DMS114 treated with DMSO at 0.1 percent for 48 hours (cell line): ENCODE data around the gene MSLN.
"Not testable (repeated sequence)": the region's sequence is repeated elsewhere in the genome, so short reads cannot be mapped to it uniquely, and the experiment has no call there.

Experiments used
- DNase-seq: peaks from one replicate; lab custom pipeline; 2025; ENCODE audit not compliant: unreplicated experiment; lab: John Stamatoyannopoulos, UW

MSLN gene

GRCh38 chr16:772959-773358 is 12.4 kb downstream of the MSLN start:
- DNase-seq, result no peak

GRCh38 chr16:774086-775001 is 13.8 kb downstream of the MSLN start:
- DNase-seq, result no peak

- no peak for DNase-seq
Observed at GRCh38 chr16:775236-775796, 14.8 kb downstream of the MSLN start.

- not testable (repeated sequence) for DNase-seq
Observed at GRCh38 chr16:776298-776697, 15.8 kb downstream of the MSLN start.

- no peak for DNase-seq
Observed at GRCh38 chr16:776824-777223, 16.3 kb downstream of the MSLN start.

GRCh38 chr16:777826-778225 is 17.3 kb downstream of the MSLN start:
- no peak for DNase-seq

- DNase-seq, result no peak
Observed at GRCh38 chr16:778447-778846, 17.9 kb downstream of the MSLN start.

GRCh38 chr16:778909-779527 is 18.5 kb downstream of the MSLN start:
- DNase-seq, result no peak

- no peak for DNase-seq
Observed at GRCh38 chr16:779561-779960, 19.0 kb downstream of the MSLN start.

GRCh38 chr16:780296-780695 is 19.8 kb downstream of the MSLN start:
- no peak for DNase-seq

- DNase-seq, result no peak
Observed at GRCh38 chr16:781346-782010, 20.9 kb downstream of the MSLN start.

- no peak for DNase-seq
Observed at GRCh38 chr16:782258-782657, 21.7 kb downstream of the MSLN start.

GRCh38 chr16:782766-783403 is 22.4 kb downstream of the MSLN start:
- DNase-seq, result no peak

- no peak for DNase-seq
Observed at GRCh38 chr16:783404-784161, 23.0 kb downstream of the MSLN start.

- no peak for DNase-seq
Observed at GRCh38 chr16:784431-784830, 23.9 kb downstream of the MSLN start.

- no peak for DNase-seq
Observed at GRCh38 chr16:785563-786535, 25.3 kb downstream of the MSLN start.

GRCh38 chr16:787321-787966 is 26.9 kb downstream of the MSLN start:
- no peak for DNase-seq

- no peak for DNase-seq
Observed at GRCh38 chr16:787978-788398, 27.5 kb downstream of the MSLN start, which contains the start of gene RPUSD1. Gene RPUSD1 (minus strand): TSS chr16:788381. CDS start chr16:787737, 644 bp downstream.
